Inferior parietal cortex (tissue), 1 donor: ENCODE data around the gene CACNG4.

Source experiments
- DNase-seq: peaks from one replicate; pipeline ENCODE4 v3.0.0-alpha.2; 2016; ENCODE audit errors: extremely low spot score

Gene CACNG4

DNA sequence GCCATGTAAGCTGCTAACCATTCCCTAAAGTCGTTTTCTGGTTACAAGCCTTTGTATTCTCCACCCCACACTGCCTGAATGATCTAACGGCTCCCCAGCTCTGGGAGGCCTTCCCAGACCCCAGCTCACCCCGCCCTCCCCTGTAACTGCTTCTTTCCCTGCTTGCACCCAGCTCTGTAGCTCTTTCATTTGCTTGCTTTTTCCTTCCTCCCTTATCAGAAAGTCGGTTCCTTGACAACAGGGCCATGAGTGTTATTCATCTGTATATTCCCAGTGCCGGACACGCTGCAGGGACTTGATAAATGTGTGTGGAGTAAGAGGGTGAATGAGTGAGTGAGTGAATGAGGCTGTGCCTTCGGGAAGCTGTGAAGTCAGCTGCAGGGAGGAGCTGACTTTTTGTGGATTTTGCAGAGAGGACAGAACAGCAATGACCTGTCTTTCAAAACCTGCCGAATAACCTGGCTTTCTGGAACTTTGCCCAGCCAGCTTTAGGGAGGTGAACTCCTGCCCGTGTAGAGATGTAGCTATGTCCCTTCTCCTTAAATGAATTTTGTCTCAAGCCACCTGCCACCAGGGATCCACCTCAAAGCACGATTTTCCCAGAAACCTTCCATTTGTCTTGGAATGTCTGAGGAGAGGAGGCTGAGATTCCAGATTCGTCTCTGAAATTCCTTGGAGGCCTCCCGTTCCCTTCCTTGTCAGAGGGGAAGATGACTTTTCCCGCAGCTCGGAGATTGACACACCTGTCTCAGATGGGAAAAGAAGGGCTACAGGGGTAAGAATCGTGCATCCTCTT is 20.0 kb upstream of the CACNG4 start:
- no peak for DNase-seq

- no peak for DNase-seq
Observed at GRCh38 chr17:66945147-66945835, 19.2 kb upstream of the CACNG4 start.

- no peak for DNase-seq
Observed at GRCh38 chr17:66946251-66946650, 18.3 kb upstream of the CACNG4 start.

DNA sequence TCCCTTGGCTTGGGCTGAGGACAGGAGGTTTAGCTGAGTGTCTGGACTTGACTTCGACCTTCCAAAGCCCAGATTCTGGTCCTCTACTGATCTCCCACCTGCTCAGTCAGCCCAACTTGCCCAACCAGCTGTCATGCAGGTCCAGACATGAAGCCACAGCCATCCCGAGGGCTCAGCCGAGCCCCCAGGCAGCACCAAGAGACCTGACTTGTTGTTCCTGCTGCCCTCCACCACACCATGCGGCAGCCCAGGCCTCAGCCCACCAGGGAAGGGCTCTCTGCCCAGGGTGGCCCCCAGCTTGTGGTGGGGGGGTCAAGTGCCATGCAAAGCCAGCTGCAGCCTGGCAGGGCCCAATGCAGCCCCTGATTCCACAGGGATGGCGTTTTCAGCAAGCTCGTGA is 17.2 kb upstream of the CACNG4 start:
- no peak for DNase-seq

DNA sequence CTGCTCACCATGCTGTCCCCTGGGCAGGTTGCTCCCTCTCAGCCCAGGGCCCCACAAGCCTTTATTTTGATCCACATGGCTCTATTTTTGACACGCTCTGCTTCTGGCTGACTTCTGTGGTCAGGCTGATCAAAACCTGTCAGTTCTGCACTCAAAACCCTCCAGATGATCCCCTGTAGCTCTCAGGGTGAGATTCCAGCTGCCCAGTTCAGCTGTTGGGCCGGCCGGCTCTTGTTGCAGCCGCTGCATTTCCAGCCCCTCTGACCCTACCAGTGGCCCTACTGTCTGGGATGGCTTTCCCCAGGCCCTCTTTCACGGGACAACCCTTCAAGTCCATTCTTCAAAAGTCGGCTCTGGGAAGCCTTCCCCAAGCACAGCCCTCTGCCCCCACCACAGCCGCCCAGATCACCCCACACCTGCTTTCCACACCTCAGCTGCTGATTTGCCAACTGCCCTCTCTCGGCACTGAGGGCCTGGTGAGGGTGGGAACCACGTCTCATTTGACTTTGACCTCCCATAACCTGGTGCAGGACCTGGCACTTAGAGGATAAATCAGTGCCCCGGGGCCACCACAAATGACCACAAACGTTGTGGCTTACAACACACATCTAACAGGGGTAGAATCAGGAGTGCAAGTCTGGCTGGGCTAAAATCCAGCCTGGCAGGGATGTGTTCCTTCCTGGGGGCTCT is 16.3 kb upstream of the CACNG4 start:
- no peak for DNase-seq

DNA sequence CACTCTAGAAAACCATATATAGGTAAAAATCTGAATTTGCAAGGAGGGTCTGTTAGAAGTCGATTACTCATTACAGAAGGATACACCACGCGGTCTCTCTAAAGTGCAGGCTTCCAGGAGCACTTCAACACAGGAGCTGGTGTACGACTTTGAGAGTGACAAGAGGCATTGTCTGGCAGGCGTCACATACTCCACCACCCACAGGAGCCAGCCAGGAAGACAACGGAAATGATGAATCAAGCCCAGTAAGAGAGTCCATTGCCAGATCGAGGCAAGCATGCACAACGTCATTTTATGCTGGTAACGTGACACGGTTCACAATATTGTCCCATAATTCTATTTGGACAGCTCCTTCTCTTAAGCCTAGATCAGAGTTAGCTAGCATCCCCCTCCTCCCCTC is 15.0 kb upstream of the CACNG4 start:
- peak; percentile 18 for DNase-seq

DNA sequence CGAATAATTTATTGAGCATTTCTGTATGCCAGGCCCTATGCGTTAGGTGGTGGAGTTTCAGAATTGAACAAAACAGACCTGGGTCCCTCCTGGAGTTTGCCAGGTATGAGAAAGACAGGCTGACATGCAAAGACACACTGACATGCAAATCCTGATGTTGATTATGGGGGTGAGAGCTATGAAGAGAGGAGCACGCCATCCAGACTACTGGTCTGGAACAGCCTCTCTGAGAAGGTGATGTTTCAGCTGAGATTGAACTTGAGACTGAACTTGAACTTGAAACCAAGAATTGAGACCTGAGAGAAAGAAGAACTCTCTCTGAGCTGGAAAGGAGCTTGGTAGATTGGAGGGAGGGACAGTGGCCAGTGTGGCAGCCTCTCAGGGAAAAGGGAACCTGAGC is 14.2 kb upstream of the CACNG4 start:
- no peak for DNase-seq

DNA sequence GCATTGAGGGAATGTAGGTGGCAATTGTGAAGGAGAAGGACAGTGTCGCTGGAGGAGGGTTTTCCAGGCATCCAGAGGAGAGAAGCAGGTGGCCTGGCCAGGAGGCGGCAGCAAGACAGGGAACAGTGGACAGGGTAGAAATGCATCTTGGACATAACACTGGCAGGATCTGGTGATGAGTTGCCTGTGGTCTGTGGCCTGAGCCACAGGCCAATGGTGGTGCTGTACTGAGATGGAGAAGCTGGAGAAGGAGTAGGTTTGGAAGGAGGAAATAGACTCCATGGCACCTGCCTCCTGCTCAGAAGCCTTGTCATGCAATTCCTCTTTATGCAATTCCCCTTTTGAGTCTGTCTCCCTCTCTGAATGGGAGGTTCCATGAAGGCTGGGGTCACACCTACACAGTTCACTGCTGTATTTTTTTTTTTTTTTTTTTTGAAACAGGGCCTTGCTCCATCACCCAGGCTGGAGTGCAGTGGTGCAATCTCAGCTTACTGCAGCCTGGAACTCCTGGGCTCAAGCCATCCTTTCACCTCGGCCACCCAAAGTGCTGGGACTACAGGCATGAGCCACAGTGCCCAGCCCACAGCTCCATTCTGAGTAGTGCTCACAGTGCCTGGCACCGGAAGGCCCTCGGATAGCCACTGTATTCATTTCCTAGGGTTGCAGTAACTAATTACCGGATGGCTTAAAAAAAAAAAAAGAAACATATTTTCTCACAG is 13.5 kb upstream of the CACNG4 start:
- no peak for DNase-seq

GRCh38 chr17:66951605-66951953 is 12.9 kb upstream of the CACNG4 start:
- no peak for DNase-seq

- DNase-seq: no peak
Observed at GRCh38 chr17:66952031-66952524, 12.4 kb upstream of the CACNG4 start.

DNA sequence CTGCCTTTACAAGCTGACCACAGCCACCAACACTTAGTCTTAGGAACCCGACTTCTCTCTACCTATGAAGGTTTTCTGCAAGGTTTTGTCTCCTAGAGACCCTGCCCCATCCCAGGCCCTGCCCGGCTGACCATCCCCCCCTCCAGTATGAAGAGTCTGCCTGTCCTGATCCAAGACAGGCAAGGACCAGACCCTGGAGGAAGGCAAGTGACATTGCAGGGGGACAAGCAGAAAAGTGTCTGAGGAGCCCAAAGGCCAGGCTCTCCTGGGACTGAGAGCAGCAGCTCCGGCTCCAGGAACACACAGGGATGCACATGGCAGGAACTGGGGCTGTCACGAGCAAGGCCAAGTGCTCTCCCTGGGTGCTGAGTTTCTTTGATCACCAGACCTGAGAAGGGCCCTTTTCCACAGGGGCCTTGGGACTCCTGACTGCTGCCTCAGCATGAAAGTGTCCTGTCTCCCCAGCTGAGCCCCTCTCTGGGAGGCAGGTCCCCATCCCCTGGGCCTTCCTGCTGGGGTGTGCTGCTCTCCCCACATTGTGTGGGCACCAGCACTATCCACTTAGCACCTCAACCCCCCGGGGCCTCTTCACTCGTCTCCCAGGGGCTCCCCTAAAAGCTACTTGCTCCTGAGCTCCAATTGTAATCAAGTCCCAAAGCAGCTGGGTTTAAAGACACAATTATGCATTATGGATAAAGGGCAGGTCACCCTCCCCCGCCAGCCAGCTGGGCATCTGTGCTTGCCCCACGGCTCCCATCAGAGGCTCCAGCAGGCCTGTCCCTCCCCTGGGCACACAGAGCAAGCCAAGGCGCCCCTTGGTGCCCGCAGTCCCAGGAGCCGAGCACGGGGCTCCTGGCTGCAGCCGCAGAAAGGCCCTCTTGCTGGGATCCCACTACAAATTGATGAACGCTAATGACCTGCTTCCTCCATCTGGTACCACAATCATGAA is 11.6 kb upstream of the CACNG4 start:
- DNase-seq: no peak

- peak; percentile 40 for DNase-seq
Observed at GRCh38 chr17:66953630-66954020, 10.9 kb upstream of the CACNG4 start.

DNA sequence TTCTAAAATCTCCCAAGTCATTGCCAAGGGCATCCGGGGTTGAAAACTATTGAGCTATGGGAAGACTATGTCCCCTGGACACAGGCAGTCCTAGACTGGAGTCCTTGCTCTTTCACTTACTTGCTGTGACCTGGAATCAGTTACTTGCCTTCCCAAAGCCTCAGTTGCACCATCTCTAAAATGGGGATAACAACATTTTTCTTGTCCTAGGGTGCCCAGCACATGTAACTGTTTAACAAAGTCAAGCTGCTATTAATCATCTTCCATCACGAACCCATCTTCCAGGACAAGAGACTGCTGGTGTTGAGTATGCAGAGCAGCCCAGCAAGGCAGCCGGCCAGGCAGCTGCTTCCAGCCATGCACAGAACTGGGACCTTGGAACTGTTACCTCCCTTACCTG is 9.9 kb upstream of the CACNG4 start:
- DNase-seq: no peak

GRCh38 chr17:66955821-66956220 is 8.7 kb upstream of the CACNG4 start:
- no peak for DNase-seq

DNA sequence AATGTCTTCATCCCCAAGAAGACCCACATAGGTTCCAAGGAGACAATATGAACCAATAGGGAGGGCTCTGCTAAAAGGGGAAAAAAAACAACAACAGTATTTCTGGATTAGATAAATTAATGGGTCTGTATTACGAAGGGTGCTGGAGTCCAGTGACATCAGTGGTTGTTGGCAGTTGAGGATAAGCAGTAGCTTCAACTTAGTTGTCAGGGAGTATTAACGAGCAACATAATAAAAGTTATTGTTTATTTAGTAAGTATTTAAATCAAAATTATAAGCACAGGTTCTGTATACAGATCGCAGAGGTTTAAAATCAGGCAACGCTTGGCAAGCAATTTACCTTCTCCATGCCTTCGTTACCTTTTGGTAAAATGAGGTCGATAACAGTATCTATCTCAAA is 7.6 kb upstream of the CACNG4 start:
- DNase-seq: no peak

DNA sequence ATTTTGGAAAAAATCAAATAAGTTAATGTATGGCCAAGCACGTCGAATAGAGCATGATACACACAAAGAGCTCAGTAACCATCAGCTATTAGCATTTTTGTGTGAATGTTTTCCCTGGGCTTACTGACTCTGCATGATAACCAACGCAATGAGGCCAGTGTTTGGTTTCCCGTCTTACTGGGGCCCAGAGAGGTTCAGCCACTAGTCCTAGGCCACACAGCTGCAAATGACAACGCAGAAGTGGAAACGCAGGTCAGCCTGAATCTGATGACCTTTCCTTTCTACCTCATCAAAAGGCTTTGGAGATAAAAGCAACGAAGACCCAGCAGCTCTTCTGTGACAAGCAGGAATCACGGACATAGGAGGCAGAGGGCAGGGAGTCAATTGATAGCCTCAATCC is 7.2 kb upstream of the CACNG4 start:
- no peak for DNase-seq

- no peak for DNase-seq
Observed at GRCh38 chr17:66957951-66958579, 6.4 kb upstream of the CACNG4 start.

- DNase-seq: no peak
Observed at GRCh38 chr17:66959641-66960375, 4.7 kb upstream of the CACNG4 start.

GRCh38 chr17:66960613-66961012 is 3.9 kb upstream of the CACNG4 start:
- DNase-seq: no peak

DNA sequence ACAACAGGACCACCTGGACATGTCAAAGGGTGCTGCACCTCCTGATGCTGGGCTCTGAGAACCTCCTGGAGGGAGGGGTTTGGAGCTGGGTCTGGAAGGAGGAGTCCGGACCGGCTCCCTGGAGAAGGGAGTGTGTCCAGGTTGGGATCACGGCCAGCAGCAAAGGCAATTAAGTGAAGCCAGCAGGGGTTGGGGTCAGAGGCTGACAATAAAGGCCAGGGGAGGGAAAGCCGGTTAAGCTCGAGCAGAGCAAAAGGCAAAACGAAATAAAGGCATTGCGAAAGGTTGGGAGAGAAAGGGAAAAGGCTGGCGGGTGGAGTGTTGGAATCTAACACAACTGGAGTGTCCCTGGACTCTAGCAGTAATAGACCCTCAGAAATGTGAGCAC is 992 bp upstream of the CACNG4 start:
- DNase-seq: no peak
